HG02884 (cell line): Measurements from ENCODE around the gene PPP1R2B.
"Not testable (repeated sequence)": the region's sequence is repeated elsewhere in the genome, so short reads cannot be mapped to it uniquely, and the experiment has no call there.

Experiments
- ATAC-seq: cut with Tn5 transposase; IDR thresholded peaks from one replicate; pipeline ENCODE4 v1.9.1; 2021; ENCODE audit warnings: mild to moderate bottlenecking, moderate library complexity; ENCODE audit not compliant: unreplicated experiment

Gene PPP1R2B

GRCh38 chr5:156850206-156850751 is at the start of gene PPP1R2B:
PPP1R2B (plus strand) TSS chr5:156850295; CDS start chr5:156850563, 268 bp downstream.
- ATAC-seq, result no peak

GRCh38 chr5:156800929-156801328 is 49.2 kb upstream of the PPP1R2B start:
- no peak for ATAC-seq

- ATAC-seq, result no peak
Observed at GRCh38 chr5:156802501-156802900, 47.6 kb upstream of the PPP1R2B start.

GRCh38 chr5:156803404-156803803 is 46.7 kb upstream of the PPP1R2B start:
- no peak for ATAC-seq

- no peak for ATAC-seq
Observed at GRCh38 chr5:156812959-156813358, 37.1 kb upstream of the PPP1R2B start.

GRCh38 chr5:156815988-156816599 is 34.0 kb upstream of the PPP1R2B start:
- peak; percentile 70 for ATAC-seq

GRCh38 chr5:156819537-156819936 is 30.6 kb upstream of the PPP1R2B start:
- ATAC-seq, result no peak

GRCh38 chr5:156819967-156820581 is 30.0 kb upstream of the PPP1R2B start:
- ATAC-seq, result no peak

GRCh38 chr5:156824241-156824640 is 25.9 kb upstream of the PPP1R2B start:
- no peak for ATAC-seq

GRCh38 chr5:156824800-156825199 is 25.3 kb upstream of the PPP1R2B start:
- ATAC-seq, result no peak

- no peak for ATAC-seq
Observed at GRCh38 chr5:156825688-156826087, 24.4 kb upstream of the PPP1R2B start.

GRCh38 chr5:156826150-156826549 is 23.9 kb upstream of the PPP1R2B start:
- peak; percentile 78 for ATAC-seq

- no peak for ATAC-seq
Observed at GRCh38 chr5:156834916-156835315, 15.2 kb upstream of the PPP1R2B start.

GRCh38 chr5:156835905-156836304 is 14.2 kb upstream of the PPP1R2B start:
- no peak for ATAC-seq

- ATAC-seq, result no peak
Observed at GRCh38 chr5:156836846-156837245, 13.2 kb upstream of the PPP1R2B start.

GRCh38 chr5:156838961-156839360 is 11.1 kb upstream of the PPP1R2B start:
- no peak for ATAC-seq

- no peak for ATAC-seq
Observed at GRCh38 chr5:156841737-156842136, 8.4 kb upstream of the PPP1R2B start.

GRCh38 chr5:156846914-156847313 is 3.2 kb upstream of the PPP1R2B start:
- no peak for ATAC-seq

- not testable (repeated sequence) for ATAC-seq
Observed at GRCh38 chr5:156848447-156848846, 1.6 kb upstream of the PPP1R2B start.

- ATAC-seq, result no peak
Observed at GRCh38 chr5:156851880-156852279, 1.8 kb downstream of the PPP1R2B start.

GRCh38 chr5:156853055-156853454 is 3.0 kb downstream of the PPP1R2B start:
- ATAC-seq, result not testable (repeated sequence)

GRCh38 chr5:156865427-156865826 is 15.3 kb downstream of the PPP1R2B start:
- ATAC-seq, result no peak

- no peak for ATAC-seq
Observed at GRCh38 chr5:156870498-156870839, 20.4 kb downstream of the PPP1R2B start.
